DND-41 (cell line): ENCODE measurements around the gene MIP.
"Not testable (repeated sequence)": the region's sequence is repeated elsewhere in the genome, so short reads cannot be mapped to it uniquely, and the experiment has no call there.

Experiments
- CTCF ChIP-seq: IDR thresholded peaks from 2 replicates; pipeline ENCODE4 v1.5.1; 2012; ENCODE audit warnings: borderline replicate concordance, low read length, moderate library complexity, mild to moderate bottlenecking; ENCODE audit not compliant: poor library complexity, severe bottlenecking; ENCODE audit errors: extremely low read depth
- EZH2 ChIP-seq: IDR thresholded peaks from 3 replicates; pipeline ENCODE4 v1.6.1; 2012; ENCODE audit warnings: borderline replicate concordance, low read depth, mild to moderate bottlenecking, moderate library complexity, low read length, inconsistent platforms; ENCODE audit not compliant: severe bottlenecking

- not testable (repeated sequence) for TF ChIP-seq CTCF, EZH2
Measured at GRCh38 chr12:56404227-56404626, 50.2 kb downstream of the MIP start.
